Measurements from ENCODE around the gene OCA2.

GRCh38 chr15:28005004-28005527, 94.0 kb downstream of the OCA2 start:
- no peak for TF ChIP-seq POLR2AphosphoS5 (IDR thresholded peaks at IDR 0.05; ENCODE audit: low read depth, low read length)
- no peak for TF ChIP-seq SIN3A (IDR thresholded peaks at IDR 0.05; ENCODE audit: borderline replicate concordance, insufficient read depth, low read length)

All from PFSK-1 (cell line).